NCI-H1048 (cell line): Measurements from ENCODE around the gene CYP46A1.
"Not testable (repeated sequence)": the region's sequence is repeated elsewhere in the genome, so short reads cannot be mapped to it uniquely, and the experiment has no call there.

Experiments used
- DNase-seq: peaks from one replicate; lab custom pipeline; 2025; lab: John Stamatoyannopoulos, UW

CYP46A1 gene

GRCh38 chr14:99757331-99758070 is 73.4 kb downstream of the CYP46A1 start:
- no peak for DNase-seq

GRCh38 chr14:99758121-99758821 is 74.2 kb downstream of the CYP46A1 start:
- DNase-seq: no peak

GRCh38 chr14:99758872-99759545 is 74.9 kb downstream of the CYP46A1 start:
- no peak for DNase-seq

- DNase-seq: no peak
These were observed 75.4 kb downstream of the CYP46A1 start for GRCh38 chr14:99759546-99759925.

- DNase-seq: no peak
These were observed 76.7 kb downstream of the CYP46A1 start for GRCh38 chr14:99760817-99761216.

- DNase-seq: not testable (repeated sequence)
These were observed 78.8 kb downstream of the CYP46A1 start for GRCh38 chr14:99762911-99763310.

GRCh38 chr14:99763527-99764221 is 79.6 kb downstream of the CYP46A1 start:
- no peak for DNase-seq

- DNase-seq: no peak
These were observed 80.2 kb downstream of the CYP46A1 start for GRCh38 chr14:99764222-99764706.

GRCh38 chr14:99768381-99768780 is 84.3 kb downstream of the CYP46A1 start:
- no peak for DNase-seq

GRCh38 chr14:99769123-99769522 is 85.0 kb downstream of the CYP46A1 start:
- no peak for DNase-seq

- no peak for DNase-seq
These were observed 85.7 kb downstream of the CYP46A1 start for GRCh38 chr14:99769799-99770198.

- DNase-seq: no peak
These were observed 88.5 kb downstream of the CYP46A1 start for GRCh38 chr14:99772371-99773283.

GRCh38 chr14:99773521-99774497 is 89.7 kb downstream of the CYP46A1 start:
- DNase-seq: no peak

- DNase-seq: no peak
These were observed 90.6 kb downstream of the CYP46A1 start for GRCh38 chr14:99774556-99775307.

GRCh38 chr14:99775351-99775750 is 91.3 kb downstream of the CYP46A1 start:
- DNase-seq: no peak
